Measurements from ENCODE around the gene WFDC2.

DNA sequence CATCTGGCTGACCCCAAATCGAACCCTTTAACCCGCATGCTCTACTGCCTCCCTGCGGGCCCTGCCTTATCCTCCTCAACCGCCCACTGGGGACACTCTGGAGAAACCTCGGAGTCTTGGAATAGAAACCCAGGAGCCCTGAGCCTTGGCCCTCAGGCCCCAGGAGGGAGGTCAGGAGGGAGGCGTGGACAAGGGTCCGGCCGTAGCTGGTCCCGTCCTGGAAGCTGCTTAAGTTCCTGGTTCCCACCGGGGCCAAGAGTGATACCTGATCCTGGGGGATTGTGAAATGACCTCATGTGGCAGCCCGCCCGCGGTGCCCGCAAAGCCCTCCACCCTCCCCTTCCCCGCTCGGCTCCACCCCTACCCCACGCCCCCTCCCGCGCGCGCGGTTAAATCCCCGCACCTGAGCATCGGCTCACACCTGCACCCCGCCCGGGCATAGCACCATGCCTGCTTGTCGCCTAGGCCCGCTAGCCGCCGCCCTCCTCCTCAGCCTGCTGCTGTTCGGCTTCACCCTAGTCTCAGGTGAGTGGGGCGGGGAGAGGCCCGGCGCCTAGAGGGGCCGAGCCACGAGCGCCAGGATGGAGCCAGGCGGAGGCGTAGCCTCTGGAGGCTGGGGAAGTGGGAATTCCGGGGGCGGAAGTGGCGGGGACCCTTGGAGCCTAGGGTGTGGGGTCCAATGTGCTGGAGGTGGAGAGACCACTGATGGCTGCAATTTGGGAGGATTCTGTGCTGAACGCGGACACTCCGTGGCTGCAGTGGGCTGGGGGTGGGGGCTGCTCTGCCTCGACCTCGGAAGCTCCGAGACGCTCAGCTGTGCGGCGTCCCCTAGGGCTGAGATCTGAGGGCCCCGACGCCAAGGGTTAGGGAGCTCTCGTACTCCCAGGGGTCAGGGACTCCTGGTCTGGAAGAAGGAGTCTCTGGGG, at the start of gene WFDC2:
- TF ChIP-seq POLR2A (IDR thresholded peaks at IDR 0.05; ENCODE audit: low read length), result no peak
- no peak for TF ChIP-seq GATA1 (IDR thresholded peaks at IDR 0.05; ENCODE audit: low read depth, low read length)
